GM12878 (cell line): ENCODE results near the gene CPHXL2. TPM values are rescaled to one million over a fixed set of nuclear protein-coding genes. Genes with fewer than 3 reads are reported as not detected.

Source experiments
- ATAC-seq: fragments of 200-7000 bp; cut with Tn5 transposase; 3 replicates; pipeline ENCODE4 v1.9.1; 2020; ENCODE audit warnings: mild to moderate bottlenecking, moderate library complexity
- BruUV-seq: library from RNA; stranded (reverse); fragments of 400-500 nt; replicated peaks from 2 replicates; lab custom pipeline; 2021; lab: Mats Ljungman, UMichigan
- CTCF ChIA-PET: fragments of 300-600 bp; sonication (Branson Sonifier 250); formaldehyde crosslinking; extraction: SDS; loops from one replicate; lab custom pipeline; 2021; ENCODE audit warnings: inconsistent platforms; lab: Yijun Ruan, JAX
- POLR2A ChIA-PET: fragments of 350-600 bp; formaldehyde crosslinking; extraction: SDS; loops from one replicate; lab custom pipeline; 2021; ENCODE audit warnings: inconsistent platforms; lab: Charles Lee
- RAD21 ChIA-PET: fragments of 300-600 bp; sonication (Branson Sonifier 250); formaldehyde crosslinking; loops from one replicate; lab custom pipeline; 2023; ENCODE audit warnings: antibody characterized with exemption; ENCODE audit not compliant: unreplicated experiment; lab: Charles Lee
- SMC1A ChIA-PET: fragments of 300-600 bp; sonication (Branson Sonifier 250); formaldehyde crosslinking; loops from one replicate; lab custom pipeline; 2023; ENCODE audit not compliant: unreplicated experiment, uncharacterized antibody; lab: Charles Lee
- DNase-seq: peaks from one replicate; pipeline ENCODE4 v3.0.0-alpha.2; 2011; ENCODE audit warnings: low read depth, low spot score
- FAIRE-seq: peaks from 3 replicates; lab custom pipeline; 2011; peaks lifted over from hg19 to GRCh38; lab: Jason Lieb, UNC
- H2AFZ ChIP-seq: 2 replicates; pipeline ENCODE4 v1.6.0; 2011; ENCODE audit warnings: low read depth, low read length, control low read depth; ENCODE audit not compliant: control insufficient read depth
- H3K27ac ChIP-seq: 2 replicates; pipeline ENCODE4 v1.5.1; 2011; ENCODE audit warnings: control low read depth; ENCODE audit not compliant: control insufficient read depth, insufficient read depth
- H3K27me3 ChIP-seq, 2 experiments: replicated peaks in 1 of 2; 2 replicates each; pipeline versions ENCODE4 v1.6.0 to v1.6.1; 2011; ENCODE audit warnings: low read length in 1 of 2; ENCODE audit not compliant: control insufficient read depth in 2 of 2, insufficient read depth in 2 of 2
- H3K36me3 ChIP-seq, 2 experiments: 2 replicates each; pipeline ENCODE4 v1.5.1; 2011; ENCODE audit warnings: low read length in 1 of 2; ENCODE audit not compliant: control insufficient read depth in 2 of 2, insufficient read depth in 2 of 2
- H3K4me1 ChIP-seq: 2 replicates; pipeline ENCODE4 v1.6.1; 2011; ENCODE audit warnings: mild to moderate bottlenecking, low read length, moderate library complexity, mixed read lengths; ENCODE audit not compliant: control insufficient read depth, insufficient read depth
- H3K4me2 ChIP-seq: 2 replicates; pipeline ENCODE4 v1.6.0; 2011; ENCODE audit warnings: control low read depth; ENCODE audit not compliant: control insufficient read depth, insufficient read depth
- H3K4me3 ChIP-seq: fragments of 200-600 bp; sonication (generic); 2 replicates; pipeline ENCODE4 v1.5.1; 2016
- H3K79me2 ChIP-seq: 2 replicates; pipeline ENCODE4 v1.6.0; 2011; ENCODE audit warnings: low read length; ENCODE audit not compliant: control insufficient read depth, insufficient read depth
- H3K9ac ChIP-seq: 2 replicates; pipeline ENCODE4 v1.8.0; 2011; ENCODE audit warnings: low read length, control low read depth, mixed read lengths; ENCODE audit not compliant: control insufficient read depth, insufficient read depth
- H3K9me3 ChIP-seq: replicated peaks from 3 replicates; pipeline ENCODE4 v1.5.1; 2011; ENCODE audit warnings: mild to moderate bottlenecking, low read length; ENCODE audit not compliant: control insufficient read depth, insufficient read depth
- H4K20me1 ChIP-seq: 2 replicates; pipeline ENCODE4 v1.6.0; 2011; ENCODE audit not compliant: control insufficient read depth, insufficient read depth
- ATF3 ChIP-seq: IDR thresholded peaks from 2 replicates; pipeline ENCODE4 v1.6.1; 2011; ENCODE audit warnings: low read depth, mild to moderate bottlenecking, low read length, moderate library complexity, borderline replicate concordance; ENCODE audit errors: extremely low read depth
- CREB1 ChIP-seq: IDR thresholded peaks from 2 replicates; pipeline ENCODE4 v1.6.1; 2012; ENCODE audit warnings: low read depth, mild to moderate bottlenecking, inconsistent platforms
- EP300 ChIP-seq, 2 experiments: fragments of 150-350 bp in 1 of 2; IDR thresholded peaks; 2 replicates each; pipeline ENCODE4 v1.6.1; 2011 to 2012; ENCODE audit warnings: low read depth in 2 of 2, low read length in 2 of 2, borderline replicate concordance in 1 of 2, improper control_type of control experiment in 1 of 2, inconsistent platforms in 1 of 2; ENCODE audit not compliant: control insufficient read depth in 1 of 2
- MYC ChIP-seq: IDR thresholded peaks from 2 replicates; pipeline ENCODE4 v1.6.1; 2011; ENCODE audit warnings: mild to moderate bottlenecking, low read length, moderate library complexity, inconsistent platforms; ENCODE audit not compliant: insufficient read depth, insufficient replicate concordance, insufficient read length, severe bottlenecking
- NRF1 ChIP-seq: conservative IDR thresholded peaks from 2 replicates; pipeline ENCODE4 v1.6.1; 2011; ENCODE audit warnings: mild to moderate bottlenecking, low read depth, low read length, improper control_type of control experiment
- RCOR1 ChIP-seq: conservative IDR thresholded peaks from 2 replicates; pipeline ENCODE4 v1.6.1; 2012; ENCODE audit warnings: low read depth, low read length, improper control_type of control experiment
- SREBF2 ChIP-seq: IDR thresholded peaks from 2 replicates; pipeline ENCODE4 v1.6.1; 2012; ENCODE audit warnings: mild to moderate bottlenecking, low read length
- ZBTB4 ChIP-seq: fragments of 450-650 bp; formaldehyde crosslinking; IDR thresholded peaks from 2 replicates; pipeline ENCODE4 v1.4.0; 2022; ENCODE audit warnings: mild to moderate bottlenecking, moderate library complexity
- ZBTB40 ChIP-seq: fragments of 450-650 bp; IDR thresholded peaks from 2 replicates; pipeline ENCODE4 v1.6.1; 2016; ENCODE audit warnings: mild to moderate bottlenecking, moderate library complexity, borderline replicate concordance
- ZZZ3 ChIP-seq: IDR thresholded peaks from 2 replicates; pipeline ENCODE4 v1.6.1; 2011; ENCODE audit warnings: low read depth; ENCODE audit not compliant: control insufficient read depth, insufficient read length
- WGBS: methylation state at CpG from one replicate; pipeline ENCODE4 v1.1.6; 2016; ENCODE audit warnings: low lambda C conversion rate; ENCODE audit not compliant: insufficient replicate concordance, insufficient coverage; ENCODE audit errors: missing lambda C conversion rate; 5-methylcytosine and 5-hydroxymethylcytosine counted together
- in situ Hi-C: fragments of 300-500 bp; cut with MboI; formaldehyde crosslinking; loops from 9 replicates; pipeline ENCODE4 v1.14.3; 2018; ENCODE audit warnings: mixed read lengths
- intact Hi-C: fragments of 100-400 bp; cut with micrococcal nuclease; formaldehyde crosslinking; loops from one replicate; pipeline ENCODE4 v1.14.2; 2022; ENCODE audit not compliant: unreplicated experiment
- polyA plus RNA-seq, 11 experiments: library from polyadenylated mRNA; depleted of rRNA in 4 of 11; unstranded in 6 of 11; stranded (reverse) in 5 of 11; fragments of >200 nt; fragmentation: Nextera tagmentation in 4 of 11; fragmentation: Illumina TruSeq in 1 of 11; extraction: Ambion mirVana in 4 of 11; extraction: Trizol in 1 of 11; gene quantifications; 1 replicate in 1 of 11; 2 replicates in 10 of 11; pipeline versions ENCODE4 v1.2.1 to v1.2.3, GENCODE V29; 2011 to 2016; ENCODE audit warnings: inconsistent platforms in 2 of 11, missing spikeins in 2 of 11, low read depth in 1 of 11
- total RNA-seq, 4 experiments: library from RNA; depleted of rRNA in 3 of 4; stranded (reverse); fragments of >200 nt in 3 of 4; fragmentation: Illumina TruSeq in 1 of 4; extraction: Trizol in 1 of 4; gene quantifications; 2 replicates each; pipeline versions ENCODE4 v1.2.1 to v1.2.3, GENCODE V29; 2013 to 2021
- TF ChIP-seq, protein P1 (sequence below): fragments of 450-650 bp; IDR thresholded peaks from 2 replicates; pipeline ENCODE4 v1.6.1; 2017; ENCODE audit warnings: low read depth, mild to moderate bottlenecking, moderate library complexity
- TF ChIP-seq, protein P2 (sequence below): IDR thresholded peaks from 2 replicates; pipeline ENCODE4 v1.6.1; 2012; ENCODE audit warnings: low read length, inconsistent platforms

Gene CPHXL2
- total and polyA plus RNA-seq, 10 of the 15 experiments (the other 5 are each of a cell fraction or from before 2014, with no cell fraction given): not detected

GRCh38 chr16:75703306-75703705 is 26.5 kb upstream of the CPHXL2 start:
- 32% methylated on average over 4 of the region's 4 CpGs for WGBS
- CTCF ChIA-PET: no interaction called here
- in situ Hi-C loops: no loop called here
- TF ChIP-seq, protein P1, sequence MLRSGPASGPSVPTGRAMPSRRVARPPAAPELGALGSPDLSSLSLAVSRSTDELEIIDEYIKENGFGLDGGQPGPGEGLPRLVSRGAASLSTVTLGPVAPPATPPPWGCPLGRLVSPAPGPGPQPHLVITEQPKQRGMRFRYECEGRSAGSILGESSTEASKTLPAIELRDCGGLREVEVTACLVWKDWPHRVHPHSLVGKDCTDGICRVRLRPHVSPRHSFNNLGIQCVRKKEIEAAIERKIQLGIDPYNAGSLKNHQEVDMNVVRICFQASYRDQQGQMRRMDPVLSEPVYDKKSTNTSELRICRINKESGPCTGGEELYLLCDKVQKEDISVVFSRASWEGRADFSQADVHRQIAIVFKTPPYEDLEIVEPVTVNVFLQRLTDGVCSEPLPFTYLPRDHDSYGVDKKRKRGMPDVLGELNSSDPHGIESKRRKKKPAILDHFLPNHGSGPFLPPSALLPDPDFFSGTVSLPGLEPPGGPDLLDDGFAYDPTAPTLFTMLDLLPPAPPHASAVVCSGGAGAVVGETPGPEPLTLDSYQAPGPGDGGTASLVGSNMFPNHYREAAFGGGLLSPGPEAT: no peak
- no peak for TF ChIP-seq EP300 (IDR thresholded peaks at IDR 0.05; ENCODE audit: borderline replicate concordance in 1 of 2, control insufficient read depth in 1 of 2, low read depth in 2 of 2, low read length in 2 of 2)
- TF ChIP-seq, protein P2, sequence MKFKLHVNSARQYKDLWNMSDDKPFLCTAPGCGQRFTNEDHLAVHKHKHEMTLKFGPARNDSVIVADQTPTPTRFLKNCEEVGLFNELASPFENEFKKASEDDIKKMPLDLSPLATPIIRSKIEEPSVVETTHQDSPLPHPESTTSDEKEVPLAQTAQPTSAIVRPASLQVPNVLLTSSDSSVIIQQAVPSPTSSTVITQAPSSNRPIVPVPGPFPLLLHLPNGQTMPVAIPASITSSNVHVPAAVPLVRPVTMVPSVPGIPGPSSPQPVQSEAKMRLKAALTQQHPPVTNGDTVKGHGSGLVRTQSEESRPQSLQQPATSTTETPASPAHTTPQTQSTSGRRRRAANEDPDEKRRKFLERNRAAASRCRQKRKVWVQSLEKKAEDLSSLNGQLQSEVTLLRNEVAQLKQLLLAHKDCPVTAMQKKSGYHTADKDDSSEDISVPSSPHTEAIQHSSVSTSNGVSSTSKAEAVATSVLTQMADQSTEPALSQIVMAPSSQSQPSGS: no peak
- no peak for TF ChIP-seq ATF3
- TF ChIP-seq ZBTB40: no peak
- no peak for TF ChIP-seq MYC
- TF ChIP-seq ZZZ3: no peak
- TF ChIP-seq CREB1: no peak
- no peak for TF ChIP-seq ZBTB4 (CRISPR knock-in tag)
- TF ChIP-seq SREBF2: no peak
- no peak for TF ChIP-seq NRF1
- TF ChIP-seq RCOR1: no peak

More at GRCh38 chr16:75703306-75703705, 26.5 kb upstream of the CPHXL2 start:
- ATAC-seq (no peak), FAIRE-seq (no peak), DNase-seq (no peak)
- Histone ChIP-seq H2AFZ (no peak overlapping the region), H4K20me1 (no peaks in the 10 kb centered on the region), H3K9me3 (no peaks in the 10 kb centered on the region), H3K4me3 (no peak overlapping the region), H3K4me1 (no peaks in the 10 kb centered on the region), H3K79me2 (no peaks in the 10 kb centered on the region), H3K9ac (no peak overlapping the region), H3K27me3 (no peaks in the 10 kb centered on the region), H3K4me2 (no peak overlapping the region), H3K27ac (no peak overlapping the region), H3K36me3 (no peaks in the 10 kb centered on the region)
- intact Hi-C loops: no loop called here
- BruUV-seq: no TSS peak
- POLR2A ChIA-PET: no interaction called here
- SMC1A ChIA-PET: no interaction called here
- RAD21 ChIA-PET: no interaction called here
